B cell (primary cell): ENCODE results near the gene TPK1.

Experiments used
- EZH2 ChIP-seq: IDR thresholded peaks from 2 replicates; pipeline ENCODE4 v1.6.1; 2012; ENCODE audit warnings: borderline replicate concordance, low read depth, mild to moderate bottlenecking, moderate library complexity, low read length; ENCODE audit not compliant: insufficient read depth, poor library complexity, severe bottlenecking
- TF ChIP-seq, protein P1 (sequence below): fragments of 200-600 bp; IDR thresholded peaks from one replicate; pipeline ENCODE4 v1.8.0; 2022; ENCODE audit warnings: antibody characterized with exemption, mild to moderate bottlenecking

- TF ChIP-seq, protein P1, sequence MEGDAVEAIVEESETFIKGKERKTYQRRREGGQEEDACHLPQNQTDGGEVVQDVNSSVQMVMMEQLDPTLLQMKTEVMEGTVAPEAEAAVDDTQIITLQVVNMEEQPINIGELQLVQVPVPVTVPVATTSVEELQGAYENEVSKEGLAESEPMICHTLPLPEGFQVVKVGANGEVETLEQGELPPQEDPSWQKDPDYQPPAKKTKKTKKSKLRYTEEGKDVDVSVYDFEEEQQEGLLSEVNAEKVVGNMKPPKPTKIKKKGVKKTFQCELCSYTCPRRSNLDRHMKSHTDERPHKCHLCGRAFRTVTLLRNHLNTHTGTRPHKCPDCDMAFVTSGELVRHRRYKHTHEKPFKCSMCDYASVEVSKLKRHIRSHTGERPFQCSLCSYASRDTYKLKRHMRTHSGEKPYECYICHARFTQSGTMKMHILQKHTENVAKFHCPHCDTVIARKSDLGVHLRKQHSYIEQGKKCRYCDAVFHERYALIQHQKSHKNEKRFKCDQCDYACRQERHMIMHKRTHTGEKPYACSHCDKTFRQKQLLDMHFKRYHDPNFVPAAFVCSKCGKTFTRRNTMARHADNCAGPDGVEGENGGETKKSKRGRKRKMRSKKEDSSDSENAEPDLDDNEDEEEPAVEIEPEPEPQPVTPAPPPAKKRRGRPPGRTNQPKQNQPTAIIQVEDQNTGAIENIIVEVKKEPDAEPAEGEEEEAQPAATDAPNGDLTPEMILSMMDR, result no peak
- no peak for TF ChIP-seq EZH2
Measured at GRCh38 chr7:144885478-144885877, 49.6 kb upstream of the TPK1 start.
